ENCODE data around the gene ZFYVE28. TPM values are rescaled to one million over a fixed set of nuclear protein-coding genes. Genes with fewer than 3 reads are reported as not detected.

The ZFYVE28 gene
- total RNA-seq (2022; extraction: Qiagen RNA extraction) = 2.4 to 3.2 TPM (median 2.5 TPM) in 5 replicates

GRCh38 chr4:2417765-2418649 is at the start of gene ZFYVE28:
ZFYVE28 (minus strand) TSS chr4:2418645; CDS start chr4:2418323, 322 bp downstream.

DNA sequence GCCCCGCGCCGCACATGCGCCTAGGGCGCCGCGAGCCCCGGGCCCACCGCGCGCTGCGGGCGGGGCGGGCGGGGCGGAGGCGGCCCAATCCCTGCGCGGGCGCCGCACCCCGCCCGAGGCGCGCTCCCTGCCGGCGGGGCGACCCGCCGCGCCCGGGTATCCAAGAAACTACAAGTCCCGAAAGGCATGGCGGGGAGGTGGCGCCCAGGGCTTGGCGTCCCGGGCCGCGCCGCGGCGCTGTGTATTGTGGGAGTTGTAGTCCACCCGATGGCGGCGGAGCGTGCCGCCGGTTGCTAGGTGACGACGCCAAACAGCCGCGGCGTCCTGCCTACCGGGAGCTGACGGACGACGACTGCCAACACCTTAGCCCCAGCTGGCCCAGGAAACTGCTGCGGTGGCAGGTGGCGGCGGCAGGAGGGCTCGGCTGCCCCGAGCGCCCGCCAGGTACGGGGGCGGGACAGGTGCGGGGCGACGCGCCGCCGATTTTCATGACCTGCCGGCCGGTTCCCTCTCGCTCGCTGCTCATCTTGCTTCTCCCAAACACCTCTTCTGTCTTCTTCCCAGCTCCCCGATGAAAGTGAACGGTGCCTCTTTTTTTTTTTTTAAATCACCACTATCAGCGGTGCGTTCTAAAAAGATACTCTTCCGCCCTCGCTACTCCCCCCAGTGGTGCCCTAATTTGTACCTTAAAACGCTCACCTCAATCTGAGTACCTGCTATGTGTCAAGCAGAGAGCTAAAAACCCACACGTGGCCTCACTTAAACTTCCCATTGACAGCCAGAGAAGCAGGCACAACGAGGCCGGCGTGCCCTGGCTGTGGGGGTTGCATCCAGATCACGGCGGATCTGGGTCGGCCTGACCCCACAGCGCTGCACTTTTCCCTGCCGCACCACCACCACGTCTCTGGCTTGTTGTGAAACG is 466 bp upstream of the ZFYVE28 start, which contains the start of gene CFAP99:
Gene CFAP99, plus strand, starts transcription at position 306 of the 922 bp plus-strand sequence.

GRCh38 chr4:2261853-2262144 is 156.6 kb downstream of the ZFYVE28 start, which contains the start of gene MXD4:
MXD4 (minus strand) TSS chr4:2262109; CDS start chr4:2261980, 129 bp downstream.

DNA sequence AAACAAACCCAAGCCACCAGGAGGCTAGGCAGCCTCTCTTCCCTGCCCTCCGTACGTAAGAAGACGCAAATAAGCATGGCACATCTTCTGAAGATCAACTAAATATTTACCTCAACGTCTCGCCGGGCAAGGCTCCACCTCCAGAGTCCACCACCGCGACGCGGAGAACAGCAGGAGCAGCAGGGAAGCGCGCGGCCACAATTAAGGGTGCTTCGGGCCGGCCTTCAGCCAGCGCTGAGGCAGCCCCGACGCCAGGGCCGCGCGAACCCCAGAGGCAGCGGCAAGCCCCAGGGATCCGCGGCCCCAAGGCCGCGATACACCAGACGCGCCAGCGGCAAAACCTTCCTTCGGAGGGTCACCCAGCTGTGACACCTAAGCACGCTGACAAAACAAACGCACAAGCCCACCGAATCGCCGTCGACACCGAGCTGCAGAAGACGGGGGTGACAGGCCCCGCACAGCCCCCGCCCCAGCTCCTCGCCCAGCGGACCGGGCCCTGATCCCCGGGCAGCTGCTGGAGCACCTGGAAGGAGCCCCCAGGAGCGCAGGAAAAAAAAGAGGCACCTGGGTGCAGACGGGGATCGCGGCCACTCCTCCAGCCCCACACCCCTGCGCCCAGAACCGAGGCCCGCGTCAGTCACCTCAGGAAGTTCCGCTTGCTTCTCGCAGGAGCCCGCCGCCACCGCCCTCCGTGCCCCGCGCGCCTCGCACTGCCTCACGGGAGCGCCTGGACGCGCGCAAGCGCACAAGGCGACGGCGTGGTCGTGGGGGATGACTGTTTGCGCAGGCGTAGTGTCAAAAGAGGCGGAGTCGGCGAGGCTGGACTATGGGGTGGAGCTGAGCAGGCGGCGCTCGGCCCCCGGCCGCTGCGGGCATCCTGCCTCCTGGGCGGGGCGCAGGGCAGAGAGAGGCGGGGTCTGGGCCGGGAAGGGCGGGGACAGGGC is 176.8 kb downstream of the ZFYVE28 start, which contains the start of the genes HAUS3 and POLN:
Gene HAUS3, minus strand, starts transcription at position 712 of the 944 bp plus-strand sequence. CDS start 1,175 bp downstream, outside the sequence.
Gene POLN, minus strand, starts transcription at position 712 of the 944 bp plus-strand sequence. CDS start 12,890 bp downstream, outside the sequence.

Other genes with a start within 250 kb of the ZFYVE28 start
- gene HAUS3, start 176.5 kb downstream of the ZFYVE28 start, total RNA-seq (2022; extraction: Qiagen RNA extraction) = 6.6 to 8.0 TPM (median 7.4 TPM) in 5 replicates
- 0.33 to 1.8 TPM (median 0.64 TPM) in 5 replicates for gene POLN, start 176.5 kb downstream of the ZFYVE28 start, total RNA-seq (2022; extraction: Qiagen RNA extraction)
- 15.4 to 22.0 TPM (median 20.9 TPM) in 5 replicates for gene MXD4, start 156.5 kb downstream of the ZFYVE28 start, total RNA-seq (2022; extraction: Qiagen RNA extraction)
- 0.08 to 0.22 TPM (median 0.22 TPM) in 3 of 5 replicates, not detected in the others for gene CFAP99, start 310 bp upstream of the ZFYVE28 start, total RNA-seq (2022; extraction: Qiagen RNA extraction)
- 59.8 to 75.0 TPM (median 62.0 TPM) in 5 replicates for gene RNF4, start 50.5 kb upstream of the ZFYVE28 start, total RNA-seq (2022; extraction: Qiagen RNA extraction)
- 7.5 to 8.9 TPM (median 8.6 TPM) in 5 replicates for gene FAM193A, start 118.0 kb upstream of the ZFYVE28 start, total RNA-seq (2022; extraction: Qiagen RNA extraction)